A549 (cell line): ENCODE results near the gene COX4I1. TPM values are rescaled to one million over a fixed set of nuclear protein-coding genes. Genes with fewer than 3 reads are reported as not detected.
A peak's percentile ranks its signal among the peaks of the same experiment; 100 is the strongest.

Experiments used
- ATAC-seq, 2 experiments: fragments of 200-7000 bp in 1 of 2; fragments of >200 bp in 1 of 2; cut with Nextera tagmentation in 1 of 2; cut with Tn5 transposase in 1 of 2; 3 replicates each; pipeline versions ENCODE4 v1.8.0 to v1.9.1; 2018 to 2020; ENCODE audit warnings: mild to moderate bottlenecking in 1 of 2, moderate library complexity in 1 of 2
- CTCF ChIA-PET: fragments of 300-600 bp; sonication (Branson Sonifier 250); formaldehyde crosslinking; extraction: SDS; loops from one replicate; lab custom pipeline; 2021; ENCODE audit warnings: antibody characterized with exemption, inconsistent platforms; lab: Yijun Ruan, JAX
- POLR2A ChIA-PET: fragments of 350-600 bp; formaldehyde crosslinking; extraction: SDS; loops from one replicate; lab custom pipeline; 2021; ENCODE audit warnings: antibody characterized with exemption, inconsistent platforms; lab: Yijun Ruan, JAX
- DNase-seq, 2 experiments: peaks; one replicate each; pipeline versions ENCODE4 v3.0.0 to v3.0.0-alpha.2; 2011 to 2016; ENCODE audit warnings: low read depth in 1 of 2, low spot score in 1 of 2
- FAIRE-seq: peaks from 2 replicates; lab custom pipeline; 2011; peaks lifted over from hg19 to GRCh38; lab: Jason Lieb, UNC
- H3K27ac ChIP-seq, 2 experiments: fragments of >200 bp; sonication (Bioruptor Twin); formaldehyde crosslinking; 3 replicates each; pipeline ENCODE4 v1.5.1; 2016 to 2017
- H3K4me1 ChIP-seq: fragments of >200 bp; sonication (Bioruptor Twin); formaldehyde crosslinking; 3 replicates; pipeline ENCODE4 v1.6.1; 2016
- H3K4me2 ChIP-seq: fragments of >200 bp; sonication (Bioruptor Twin); formaldehyde crosslinking; 3 replicates; pipeline ENCODE4 v1.6.1; 2016
- H3K4me3 ChIP-seq: fragments of >200 bp; sonication (Bioruptor Twin); formaldehyde crosslinking; 3 replicates; pipeline ENCODE4 v1.5.1; 2016
- H3K9me3 ChIP-seq: fragments of >200 bp; sonication (Bioruptor Twin); formaldehyde crosslinking; 3 replicates; pipeline ENCODE4 v1.6.1; 2016
- EHF ChIP-seq: fragments of 250-450 bp; sonication (Bioruptor Pico); IDR thresholded peaks from 2 replicates; pipeline ENCODE4 v1.5.0; 2020; ENCODE audit warnings: mild to moderate bottlenecking
- EHMT2 ChIP-seq: fragments of 200-600 bp; sonication (generic); IDR thresholded peaks from 2 replicates; pipeline ENCODE4 v1.6.1; 2016; ENCODE audit warnings: antibody characterized with exemption, low read depth, mild to moderate bottlenecking, moderate library complexity
- FOSB ChIP-seq: fragments of 250-450 bp; sonication (Bioruptor Pico); IDR thresholded peaks from 2 replicates; pipeline ENCODE4 v1.5.0; 2020; ENCODE audit warnings: mild to moderate bottlenecking, moderate library complexity
- GATA3 ChIP-seq: IDR thresholded peaks from 2 replicates; pipeline ENCODE4 v1.6.1; 2012; ENCODE audit warnings: borderline replicate concordance
- HDAC2 ChIP-seq: fragments of 200-600 bp; sonication (generic); IDR thresholded peaks from 2 replicates; pipeline ENCODE4 v1.6.1; 2016
- HEYL ChIP-seq: fragments of 250-450 bp; sonication (Bioruptor Pico); IDR thresholded peaks from 2 replicates; pipeline ENCODE4 v1.8.0; 2021; ENCODE audit warnings: mild to moderate bottlenecking, moderate library complexity
- HOXA7 ChIP-seq: fragments of 250-450 bp; sonication (Bioruptor Pico); IDR thresholded peaks from 2 replicates; pipeline ENCODE4 v1.5.0; 2020; ENCODE audit warnings: mild to moderate bottlenecking, moderate library complexity
- HOXB13 ChIP-seq: fragments of 250-450 bp; sonication (Bioruptor Pico); IDR thresholded peaks from 2 replicates; pipeline ENCODE4 v1.5.0; 2020; ENCODE audit warnings: low read depth, mild to moderate bottlenecking, moderate library complexity
- HOXB5 ChIP-seq: fragments of 250-450 bp; sonication (Bioruptor Pico); IDR thresholded peaks from 2 replicates; pipeline ENCODE4 v1.5.0; 2020; ENCODE audit warnings: mild to moderate bottlenecking, moderate library complexity
- JUNB ChIP-seq: fragments of >200 bp; sonication (Bioruptor Twin); formaldehyde crosslinking; IDR thresholded peaks from 2 replicates; pipeline ENCODE4 v1.6.1; 2016
- KDM5A ChIP-seq: fragments of 200-600 bp; sonication (generic); IDR thresholded peaks from 2 replicates; pipeline ENCODE4 v1.6.1; 2016; ENCODE audit warnings: antibody characterized with exemption, mild to moderate bottlenecking
- MAFK ChIP-seq: fragments of 450-650 bp; IDR thresholded peaks from 2 replicates; pipeline ENCODE4 v1.6.1; 2014; ENCODE audit not compliant: partially characterized antibody
- PHF8 ChIP-seq: fragments of 200-600 bp; sonication (generic); IDR thresholded peaks from 2 replicates; pipeline ENCODE4 v1.6.1; 2016; ENCODE audit warnings: low read depth, mild to moderate bottlenecking, antibody characterized with exemption, moderate library complexity, borderline replicate concordance
- POLR2AphosphoS2 ChIP-seq: conservative IDR thresholded peaks from 2 replicates; pipeline ENCODE4 v1.6.1; 2012; ENCODE audit warnings: low read length, improper control_type of control experiment, inconsistent platforms
- RAD21 ChIP-seq, 2 experiments: fragments of >200 bp in 1 of 2; sonication (Bioruptor Twin) in 1 of 2; formaldehyde crosslinking in 1 of 2; IDR thresholded peaks in 1 of 2; conservative IDR thresholded peaks in 1 of 2; 2 replicates in 1 of 2; 3 replicates in 1 of 2; pipeline ENCODE4 v1.6.1; 2012 to 2018; ENCODE audit warnings: inconsistent platforms in 1 of 2
- RFX5 ChIP-seq: fragments of 450-650 bp; IDR thresholded peaks from 2 replicates; pipeline ENCODE4 v1.7.1; 2014; ENCODE audit warnings: antibody characterized with exemption, mild to moderate bottlenecking, moderate library complexity
- RNF2 ChIP-seq: fragments of 200-600 bp; sonication (generic); IDR thresholded peaks from 2 replicates; pipeline ENCODE4 v1.6.1; 2016; ENCODE audit warnings: low read depth, mild to moderate bottlenecking, antibody characterized with exemption, moderate library complexity, borderline replicate concordance
- TP53 ChIP-seq: fragments of 250-450 bp; sonication (Bioruptor Pico); IDR thresholded peaks from 2 replicates; pipeline ENCODE4 v1.5.0; 2021; ENCODE audit warnings: mild to moderate bottlenecking, moderate library complexity
- ZFP36 ChIP-seq: fragments of 450-650 bp; IDR thresholded peaks from 2 replicates; pipeline ENCODE4 v1.6.1; 2014; ENCODE audit warnings: borderline replicate concordance; ENCODE audit not compliant: partially characterized antibody
- WGBS: methylation state at CpG from one replicate; pipeline ENCODE4 v1.1.6; 2017; ENCODE audit errors: missing lambda C conversion rate; 5-methylcytosine and 5-hydroxymethylcytosine counted together
- polyA plus RNA-seq, 4 experiments: library from polyadenylated mRNA; depleted of rRNA in 3 of 4; stranded (reverse); fragments of >200 nt; fragmentation: RNase III in 1 of 4; extraction: RNeasy Plus Mini Kit Qiagen cat#74134 plus additional on column Dnase treatment in 1 of 4; gene quantifications; 2 replicates in 3 of 4; 3 replicates in 1 of 4; pipeline ENCODE4 v1.2.3, GENCODE V29; 2011 to 2017
- TF ChIP-seq, protein P1 (sequence below): fragments of >200 bp; sonication (Bioruptor Twin); formaldehyde crosslinking; IDR thresholded peaks from 3 replicates; pipeline ENCODE4 v1.6.1; 2016
- TF ChIP-seq, protein P2 (sequence below): IDR thresholded peaks from 2 replicates; pipeline ENCODE4 v1.6.1; 2012
- TF ChIP-seq, protein P3 (sequence below): IDR thresholded peaks from 2 replicates; pipeline ENCODE4 v1.6.1; 2012
- TF ChIP-seq, protein P4 (sequence below): fragments of 200-600 bp; sonication (generic); IDR thresholded peaks from 2 replicates; pipeline ENCODE4 v1.6.1; 2016; ENCODE audit warnings: antibody characterized with exemption, mild to moderate bottlenecking, moderate library complexity
- TF ChIP-seq, protein P5 (sequence below): fragments of >200 bp; sonication (Bioruptor Twin); formaldehyde crosslinking; IDR thresholded peaks from 3 replicates; pipeline ENCODE4 v1.5.1; 2016

COX4I1 gene
- polyA plus RNA-seq, 2 of the 4 experiments (the other 2 are of a cell fraction), result 783 to 929 TPM

DNA sequence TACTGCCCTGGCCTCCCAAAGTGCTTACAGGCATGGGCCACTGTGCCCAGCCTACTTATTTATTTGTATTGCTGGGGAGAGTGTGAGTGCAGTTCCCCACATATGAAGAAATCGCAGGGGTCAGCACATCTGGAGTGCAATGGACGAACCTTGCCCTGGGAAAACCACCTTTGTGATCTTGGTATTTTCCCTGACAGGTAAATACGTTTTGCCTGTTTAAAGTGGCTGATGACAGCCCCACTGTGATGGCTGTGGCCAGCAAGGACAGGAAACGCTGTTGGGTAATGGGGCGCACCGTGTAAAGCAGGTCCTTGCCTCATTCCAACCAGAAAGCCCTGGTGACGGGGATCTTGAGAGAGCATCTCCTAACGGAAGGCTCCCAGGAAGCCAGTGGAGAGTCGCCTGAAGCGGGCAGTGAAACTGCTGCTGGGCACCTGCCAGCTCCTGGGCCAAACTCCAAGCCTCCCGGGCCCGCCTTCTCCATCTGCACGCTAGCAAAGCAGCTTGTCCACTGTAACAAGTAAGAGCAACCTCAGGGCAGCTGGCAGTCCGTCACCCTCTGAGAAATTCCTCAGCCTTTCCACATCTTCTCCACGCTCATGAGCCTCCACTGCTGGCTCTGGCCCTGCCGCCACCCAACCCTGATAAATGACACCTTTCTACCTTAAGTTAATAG, 17.7 kb upstream of the COX4I1 start:
- ChIA-PET POLR2A (no interaction called here), CTCF (interaction anchor here (0.7 to 1.3 kb wide), 3 partner anchors 40 to 234 kb away, joined by 3 to 4 read pairs (median 3); no protein-coding TSS in a partner anchor)
- no peak overlapping the region for H3K27ac ChIP-seq
- no peak for DNase-seq
- H3K4me2 ChIP-seq, result no peak overlapping the region
- no peaks in the 10 kb centered on the region for H3K9me3 ChIP-seq
- TF ChIP-seq RFX5, result no peak
- no peak for TF ChIP-seq GATA3
- TF ChIP-seq MAFK, result peak; percentile 34
- no peak for TF ChIP-seq HEYL (CRISPR knock-in tag)
- TF ChIP-seq, protein P1, sequence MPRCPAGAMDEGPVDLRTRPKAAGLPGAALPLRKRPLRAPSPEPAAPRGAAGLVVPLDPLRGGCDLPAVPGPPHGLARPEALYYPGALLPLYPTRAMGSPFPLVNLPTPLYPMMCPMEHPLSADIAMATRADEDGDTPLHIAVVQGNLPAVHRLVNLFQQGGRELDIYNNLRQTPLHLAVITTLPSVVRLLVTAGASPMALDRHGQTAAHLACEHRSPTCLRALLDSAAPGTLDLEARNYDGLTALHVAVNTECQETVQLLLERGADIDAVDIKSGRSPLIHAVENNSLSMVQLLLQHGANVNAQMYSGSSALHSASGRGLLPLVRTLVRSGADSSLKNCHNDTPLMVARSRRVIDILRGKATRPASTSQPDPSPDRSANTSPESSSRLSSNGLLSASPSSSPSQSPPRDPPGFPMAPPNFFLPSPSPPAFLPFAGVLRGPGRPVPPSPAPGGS, result no peak
- TF ChIP-seq RAD21 (conservative IDR thresholded peaks at IDR 0.05 in 1 of 2, IDR thresholded peaks at IDR 0.05 in 1 of 2), result no peak
- no peak for TF ChIP-seq HOXB13 (CRISPR knock-in tag)
- TF ChIP-seq ZFP36, result no peak
- no peak overlapping the region for H3K4me3 ChIP-seq
- 90% methylated on average over 16 of the region's 16 CpGs for WGBS
- H3K4me1 ChIP-seq, result no peaks in the 10 kb centered on the region
- no peak for FAIRE-seq
- no peak for ATAC-seq

DNA sequence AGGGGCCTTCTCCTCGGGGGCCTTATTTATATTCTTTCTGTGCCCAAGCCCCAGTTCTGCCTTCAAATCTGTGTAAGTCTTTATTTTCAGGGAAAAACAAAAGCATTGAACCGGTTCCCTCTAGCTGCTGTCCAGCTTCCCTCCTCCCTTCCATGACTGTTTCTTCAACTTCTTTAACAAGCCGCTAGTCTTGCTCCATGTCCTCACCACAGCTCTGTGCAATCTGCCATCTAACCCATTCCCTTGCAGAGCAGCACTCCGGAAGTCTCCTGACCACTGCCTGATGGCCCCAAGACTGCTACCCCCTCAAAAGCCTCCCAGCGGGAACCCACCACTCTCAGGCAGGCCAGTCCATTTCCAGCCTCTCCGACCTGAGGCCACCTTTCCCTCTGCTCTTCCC, 17.0 kb upstream of the COX4I1 start:
- TF ChIP-seq HOXA7 (no peak), TP53 (CRISPR knock-in tag) (no peak), PHF8 (no peak), EHF (no peak), FOSB (CRISPR knock-in tag) (no peak), RNF2 (no peak), KDM5A (no peak), JUNB (no peak), POLR2AphosphoS2 (no peak), ZFP36 (no peak), HDAC2 (no peak), EHMT2 (no peak), HOXB5 (CRISPR knock-in tag) (no peak)
- TF ChIP-seq, protein P2, sequence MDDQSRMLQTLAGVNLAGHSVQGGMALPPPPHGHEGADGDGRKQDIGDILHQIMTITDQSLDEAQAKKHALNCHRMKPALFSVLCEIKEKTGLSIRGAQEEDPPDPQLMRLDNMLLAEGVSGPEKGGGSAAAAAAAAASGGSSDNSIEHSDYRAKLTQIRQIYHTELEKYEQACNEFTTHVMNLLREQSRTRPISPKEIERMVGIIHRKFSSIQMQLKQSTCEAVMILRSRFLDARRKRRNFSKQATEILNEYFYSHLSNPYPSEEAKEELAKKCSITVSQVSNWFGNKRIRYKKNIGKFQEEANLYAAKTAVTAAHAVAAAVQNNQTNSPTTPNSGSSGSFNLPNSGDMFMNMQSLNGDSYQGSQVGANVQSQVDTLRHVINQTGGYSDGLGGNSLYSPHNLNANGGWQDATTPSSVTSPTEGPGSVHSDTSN, result no peak
- TF ChIP-seq, protein P3, sequence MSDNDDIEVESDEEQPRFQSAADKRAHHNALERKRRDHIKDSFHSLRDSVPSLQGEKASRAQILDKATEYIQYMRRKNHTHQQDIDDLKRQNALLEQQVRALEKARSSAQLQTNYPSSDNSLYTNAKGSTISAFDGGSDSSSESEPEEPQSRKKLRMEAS, result no peak
- TF ChIP-seq, protein P4, sequence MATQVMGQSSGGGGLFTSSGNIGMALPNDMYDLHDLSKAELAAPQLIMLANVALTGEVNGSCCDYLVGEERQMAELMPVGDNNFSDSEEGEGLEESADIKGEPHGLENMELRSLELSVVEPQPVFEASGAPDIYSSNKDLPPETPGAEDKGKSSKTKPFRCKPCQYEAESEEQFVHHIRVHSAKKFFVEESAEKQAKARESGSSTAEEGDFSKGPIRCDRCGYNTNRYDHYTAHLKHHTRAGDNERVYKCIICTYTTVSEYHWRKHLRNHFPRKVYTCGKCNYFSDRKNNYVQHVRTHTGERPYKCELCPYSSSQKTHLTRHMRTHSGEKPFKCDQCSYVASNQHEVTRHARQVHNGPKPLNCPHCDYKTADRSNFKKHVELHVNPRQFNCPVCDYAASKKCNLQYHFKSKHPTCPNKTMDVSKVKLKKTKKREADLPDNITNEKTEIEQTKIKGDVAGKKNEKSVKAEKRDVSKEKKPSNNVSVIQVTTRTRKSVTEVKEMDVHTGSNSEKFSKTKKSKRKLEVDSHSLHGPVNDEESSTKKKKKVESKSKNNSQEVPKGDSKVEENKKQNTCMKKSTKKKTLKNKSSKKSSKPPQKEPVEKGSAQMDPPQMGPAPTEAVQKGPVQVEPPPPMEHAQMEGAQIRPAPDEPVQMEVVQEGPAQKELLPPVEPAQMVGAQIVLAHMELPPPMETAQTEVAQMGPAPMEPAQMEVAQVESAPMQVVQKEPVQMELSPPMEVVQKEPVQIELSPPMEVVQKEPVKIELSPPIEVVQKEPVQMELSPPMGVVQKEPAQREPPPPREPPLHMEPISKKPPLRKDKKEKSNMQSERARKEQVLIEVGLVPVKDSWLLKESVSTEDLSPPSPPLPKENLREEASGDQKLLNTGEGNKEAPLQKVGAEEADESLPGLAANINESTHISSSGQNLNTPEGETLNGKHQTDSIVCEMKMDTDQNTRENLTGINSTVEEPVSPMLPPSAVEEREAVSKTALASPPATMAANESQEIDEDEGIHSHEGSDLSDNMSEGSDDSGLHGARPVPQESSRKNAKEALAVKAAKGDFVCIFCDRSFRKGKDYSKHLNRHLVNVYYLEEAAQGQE, result no peak
- TF ChIP-seq, protein P5, sequence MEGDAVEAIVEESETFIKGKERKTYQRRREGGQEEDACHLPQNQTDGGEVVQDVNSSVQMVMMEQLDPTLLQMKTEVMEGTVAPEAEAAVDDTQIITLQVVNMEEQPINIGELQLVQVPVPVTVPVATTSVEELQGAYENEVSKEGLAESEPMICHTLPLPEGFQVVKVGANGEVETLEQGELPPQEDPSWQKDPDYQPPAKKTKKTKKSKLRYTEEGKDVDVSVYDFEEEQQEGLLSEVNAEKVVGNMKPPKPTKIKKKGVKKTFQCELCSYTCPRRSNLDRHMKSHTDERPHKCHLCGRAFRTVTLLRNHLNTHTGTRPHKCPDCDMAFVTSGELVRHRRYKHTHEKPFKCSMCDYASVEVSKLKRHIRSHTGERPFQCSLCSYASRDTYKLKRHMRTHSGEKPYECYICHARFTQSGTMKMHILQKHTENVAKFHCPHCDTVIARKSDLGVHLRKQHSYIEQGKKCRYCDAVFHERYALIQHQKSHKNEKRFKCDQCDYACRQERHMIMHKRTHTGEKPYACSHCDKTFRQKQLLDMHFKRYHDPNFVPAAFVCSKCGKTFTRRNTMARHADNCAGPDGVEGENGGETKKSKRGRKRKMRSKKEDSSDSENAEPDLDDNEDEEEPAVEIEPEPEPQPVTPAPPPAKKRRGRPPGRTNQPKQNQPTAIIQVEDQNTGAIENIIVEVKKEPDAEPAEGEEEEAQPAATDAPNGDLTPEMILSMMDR, result no peak
- Histone ChIP-seq H3K9me3 (no peaks in the 10 kb centered on the region), H3K4me1 (no peaks in the 10 kb centered on the region), H3K27ac (no peak overlapping the region), H3K4me2 (no peak overlapping the region), H3K4me3 (no peak overlapping the region)
- ATAC-seq (no peak), DNase-seq (no peak), FAIRE-seq (no peak)
- 91% methylated on average over 6 of the region's 6 CpGs for WGBS
- ChIA-PET POLR2A (no interaction called here), CTCF (interaction anchor here (1.0 to 1.3 kb wide), 2 partner anchors 65 to 234 kb away, joined by 3 to 4 read pairs; no protein-coding TSS in a partner anchor)
